GM13976 (cell line): ENCODE data around the gene SFXN4.
A peak's percentile ranks its signal among the peaks of the same experiment; 100 is the strongest.
"Not testable (repeated sequence)": the region's sequence is repeated elsewhere in the genome, so short reads cannot be mapped to it uniquely, and the experiment has no call there.

Experiments
- DNase-seq: peaks from one replicate; pipeline ENCODE4 v3.0.0; 2012; ENCODE audit warnings: low spot score
- in situ Hi-C: fragments of 300-500 bp; cut with MboI; formaldehyde crosslinking; loops from one replicate; pipeline ENCODE4 v1.12.0; 2022; ENCODE audit warnings: low sequenced_read_pairs, mixed read lengths, inconsistent platforms; ENCODE audit not compliant: unreplicated experiment
- TF ChIP-seq, protein P1 (sequence below): IDR thresholded peaks from 2 replicates; pipeline ENCODE4 v1.5.1; 2012; ENCODE audit warnings: borderline replicate concordance, mild to moderate bottlenecking; ENCODE audit not compliant: insufficient read depth; ENCODE audit errors: extremely low read depth, missing control alignments, control extremely low read depth

The SFXN4 gene

DNA sequence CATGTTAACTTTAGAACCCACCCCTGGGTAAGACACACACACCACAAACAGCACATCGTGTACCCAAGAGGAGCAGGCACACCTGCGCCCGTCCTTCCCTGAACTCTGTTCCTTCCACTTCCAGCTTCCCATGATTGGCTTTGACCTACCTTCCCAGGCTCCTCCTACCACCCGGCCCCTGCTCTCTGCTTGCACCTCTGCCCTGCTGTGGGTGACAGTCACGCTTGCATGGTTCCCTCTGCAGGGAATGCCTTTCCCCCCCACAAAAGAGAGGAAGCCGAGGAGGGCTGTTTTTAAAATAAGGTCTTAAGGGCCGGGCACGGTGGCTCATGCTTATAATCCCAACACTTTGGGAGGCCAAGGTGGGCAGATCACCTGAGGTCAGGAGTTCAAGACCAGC is 16.4 kb downstream of the SFXN4 start:
- in situ Hi-C loops = no loop called here
- DNase-seq = no peak
- TF ChIP-seq, protein P1, sequence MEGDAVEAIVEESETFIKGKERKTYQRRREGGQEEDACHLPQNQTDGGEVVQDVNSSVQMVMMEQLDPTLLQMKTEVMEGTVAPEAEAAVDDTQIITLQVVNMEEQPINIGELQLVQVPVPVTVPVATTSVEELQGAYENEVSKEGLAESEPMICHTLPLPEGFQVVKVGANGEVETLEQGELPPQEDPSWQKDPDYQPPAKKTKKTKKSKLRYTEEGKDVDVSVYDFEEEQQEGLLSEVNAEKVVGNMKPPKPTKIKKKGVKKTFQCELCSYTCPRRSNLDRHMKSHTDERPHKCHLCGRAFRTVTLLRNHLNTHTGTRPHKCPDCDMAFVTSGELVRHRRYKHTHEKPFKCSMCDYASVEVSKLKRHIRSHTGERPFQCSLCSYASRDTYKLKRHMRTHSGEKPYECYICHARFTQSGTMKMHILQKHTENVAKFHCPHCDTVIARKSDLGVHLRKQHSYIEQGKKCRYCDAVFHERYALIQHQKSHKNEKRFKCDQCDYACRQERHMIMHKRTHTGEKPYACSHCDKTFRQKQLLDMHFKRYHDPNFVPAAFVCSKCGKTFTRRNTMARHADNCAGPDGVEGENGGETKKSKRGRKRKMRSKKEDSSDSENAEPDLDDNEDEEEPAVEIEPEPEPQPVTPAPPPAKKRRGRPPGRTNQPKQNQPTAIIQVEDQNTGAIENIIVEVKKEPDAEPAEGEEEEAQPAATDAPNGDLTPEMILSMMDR = no peak

DNA sequence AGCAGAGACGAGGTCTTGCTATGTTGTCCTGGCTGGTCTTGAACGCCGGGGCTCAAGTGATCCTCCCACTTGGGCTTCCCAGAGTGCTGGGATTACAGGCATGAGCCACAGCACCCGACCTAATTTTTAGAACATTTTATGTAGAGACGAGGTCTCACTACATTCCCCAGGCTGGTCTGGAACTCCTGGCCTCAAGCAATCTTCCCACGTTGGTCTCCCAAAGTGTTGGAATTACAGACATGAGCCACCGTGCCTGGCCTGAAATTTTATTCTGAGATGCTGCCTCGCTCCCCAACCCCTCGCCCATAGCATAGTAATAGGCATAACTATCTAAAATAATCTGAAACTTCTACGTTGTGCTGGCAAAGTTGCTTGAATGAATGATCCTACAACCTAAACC is 21.9 kb downstream of the SFXN4 start:
- DNase-seq = no peak
- TF ChIP-seq, protein P1 = no peak
- in situ Hi-C loops = no loop called here

DNA sequence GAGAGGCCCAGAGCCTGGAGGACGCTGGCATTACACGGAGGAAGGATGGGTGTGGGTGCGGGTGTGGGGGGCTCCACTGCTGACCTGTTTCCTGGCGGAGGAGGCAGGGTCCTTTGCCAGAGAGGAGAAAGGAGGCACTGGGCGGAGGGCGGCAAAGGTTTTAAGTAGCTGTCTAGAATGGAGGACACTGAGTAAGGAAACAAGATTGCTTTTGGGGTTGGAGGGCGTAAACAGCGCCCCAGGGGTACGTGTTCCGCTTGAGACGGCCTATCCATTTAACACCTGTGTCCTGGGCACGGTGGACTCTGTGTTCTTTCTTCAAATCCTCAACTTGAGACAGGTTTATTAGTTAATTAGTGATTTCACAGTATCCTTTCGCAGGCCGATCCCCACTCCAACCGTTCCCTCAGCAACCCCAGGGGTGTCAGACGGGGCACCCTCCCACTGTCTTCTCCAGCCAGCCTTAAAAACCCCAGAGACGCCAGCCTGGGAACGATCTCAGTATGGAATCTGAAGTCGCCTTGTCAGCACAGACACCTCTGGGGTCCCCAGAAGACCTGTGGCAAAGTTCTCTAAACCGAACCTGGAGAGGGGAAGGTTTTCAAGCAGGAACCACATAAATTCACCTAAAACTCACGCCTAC is 24.8 kb downstream of the SFXN4 start:
- DNase-seq = no peak
- in situ Hi-C loops = no loop called here
- TF ChIP-seq, protein P1 = no peak

DNA sequence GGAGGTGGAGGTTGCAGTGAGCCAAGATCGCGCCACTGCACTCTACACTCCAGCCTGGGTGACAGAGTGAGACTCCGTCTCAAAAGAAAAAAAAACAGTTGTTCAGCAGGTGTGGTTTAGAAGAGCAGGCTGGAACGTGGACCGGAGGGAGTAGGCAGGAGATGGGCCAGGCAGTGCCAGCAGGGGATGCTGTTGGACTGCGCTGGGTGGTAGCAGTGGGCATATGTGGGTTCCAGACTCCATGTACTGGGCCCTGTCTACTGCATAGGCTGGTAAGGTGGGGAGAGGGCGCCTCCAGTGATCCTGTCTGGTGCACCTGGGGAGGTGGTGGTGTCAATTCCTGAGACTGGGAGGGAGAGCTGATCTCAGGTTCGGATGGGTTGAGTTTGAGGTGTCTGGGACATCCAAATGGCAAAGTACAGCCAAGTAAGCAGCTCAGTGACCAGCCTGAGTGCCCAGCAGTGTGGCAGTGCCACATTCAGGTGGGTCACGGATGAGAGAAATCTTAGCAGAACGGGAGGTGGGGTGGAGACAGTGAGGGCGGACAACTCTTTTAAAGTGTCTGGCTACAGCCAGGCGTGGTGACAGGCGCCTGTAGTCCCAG is 25.9 kb downstream of the SFXN4 start:
- TF ChIP-seq, protein P1 = peak; percentile 38
- peak; percentile 41 for DNase-seq
- in situ Hi-C loops = no loop called here

DNA sequence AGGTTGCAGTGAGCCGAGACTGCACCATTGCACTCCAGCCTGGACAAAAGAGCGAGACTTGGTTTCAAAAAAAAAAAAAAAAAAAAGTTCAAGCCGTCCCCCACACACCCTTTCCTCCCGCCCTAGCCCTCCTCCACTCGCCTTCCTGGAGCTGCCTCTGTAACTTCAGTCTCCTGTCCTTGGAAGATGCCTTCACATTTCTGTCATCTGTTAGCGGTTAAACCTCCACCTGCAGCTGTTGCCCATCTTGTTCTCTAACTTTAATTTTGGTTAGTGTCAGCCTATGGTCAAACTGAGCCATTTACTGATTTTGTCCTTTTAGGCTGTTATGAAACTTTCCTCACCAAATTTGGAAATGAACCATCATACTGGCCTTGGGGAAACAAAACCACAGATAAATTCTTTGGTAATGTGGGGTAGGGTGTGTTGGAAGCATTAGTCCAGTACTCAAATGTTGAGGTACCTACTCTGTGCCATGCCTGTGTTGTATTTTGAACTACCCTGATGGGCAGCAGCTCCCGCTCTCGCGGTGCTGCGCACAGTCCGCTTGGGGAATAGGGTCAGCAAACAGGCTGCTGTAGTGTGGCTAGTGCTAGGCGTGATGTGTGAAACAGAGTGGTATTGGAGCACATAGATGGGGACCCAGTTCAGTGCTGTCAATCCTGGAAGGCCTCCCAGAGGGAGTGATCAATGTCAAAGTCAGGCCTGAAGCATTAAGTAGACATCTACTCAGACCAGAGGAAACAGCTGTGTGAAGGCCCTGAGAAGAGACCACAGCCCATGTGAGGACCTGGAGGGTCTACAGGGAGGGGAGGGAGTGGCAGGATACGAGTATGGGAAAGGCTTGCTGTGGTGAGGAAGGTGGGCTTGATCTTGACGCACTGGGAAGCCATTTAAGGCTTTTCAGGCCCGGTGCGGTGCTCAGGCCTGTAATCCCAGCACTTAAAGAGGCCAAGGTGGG is 26.9 kb downstream of the SFXN4 start:
- no peak for DNase-seq
- TF ChIP-seq, protein P1 = no peak
- in situ Hi-C loops = no loop called here

DNA sequence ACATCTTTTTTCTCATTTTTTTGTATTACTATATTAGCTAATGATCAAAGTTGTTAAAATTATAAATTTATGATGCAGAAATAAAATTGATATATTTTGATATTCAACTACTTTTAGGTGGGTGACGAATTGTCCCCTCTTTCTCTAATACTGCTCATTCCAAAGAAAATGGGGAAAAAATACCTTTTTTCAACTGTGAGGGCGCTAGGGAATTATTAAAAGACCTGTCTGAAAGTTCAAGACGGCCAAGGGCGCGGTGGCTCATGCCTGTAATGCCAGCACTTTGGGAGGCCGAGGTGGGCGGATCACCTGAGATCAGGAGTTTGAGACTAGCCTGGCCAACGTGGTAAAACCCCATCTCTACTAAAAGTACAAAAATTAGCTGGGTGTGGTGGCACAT is 27.6 kb downstream of the SFXN4 start:
- in situ Hi-C loops, DNase-seq: not testable (repeated sequence)
